HG03060 (cell line): Measurements from ENCODE around the gene STOX2.
"Not testable (repeated sequence)": the region's sequence is repeated elsewhere in the genome, so short reads cannot be mapped to it uniquely, and the experiment has no call there.

Experiments
- ATAC-seq: cut with Tn5 transposase; IDR thresholded peaks from one replicate; pipeline ENCODE4 v1.9.1; 2021; ENCODE audit warnings: low read depth, moderate number of reproducible peaks; ENCODE audit not compliant: unreplicated experiment

STOX2 gene

DNA sequence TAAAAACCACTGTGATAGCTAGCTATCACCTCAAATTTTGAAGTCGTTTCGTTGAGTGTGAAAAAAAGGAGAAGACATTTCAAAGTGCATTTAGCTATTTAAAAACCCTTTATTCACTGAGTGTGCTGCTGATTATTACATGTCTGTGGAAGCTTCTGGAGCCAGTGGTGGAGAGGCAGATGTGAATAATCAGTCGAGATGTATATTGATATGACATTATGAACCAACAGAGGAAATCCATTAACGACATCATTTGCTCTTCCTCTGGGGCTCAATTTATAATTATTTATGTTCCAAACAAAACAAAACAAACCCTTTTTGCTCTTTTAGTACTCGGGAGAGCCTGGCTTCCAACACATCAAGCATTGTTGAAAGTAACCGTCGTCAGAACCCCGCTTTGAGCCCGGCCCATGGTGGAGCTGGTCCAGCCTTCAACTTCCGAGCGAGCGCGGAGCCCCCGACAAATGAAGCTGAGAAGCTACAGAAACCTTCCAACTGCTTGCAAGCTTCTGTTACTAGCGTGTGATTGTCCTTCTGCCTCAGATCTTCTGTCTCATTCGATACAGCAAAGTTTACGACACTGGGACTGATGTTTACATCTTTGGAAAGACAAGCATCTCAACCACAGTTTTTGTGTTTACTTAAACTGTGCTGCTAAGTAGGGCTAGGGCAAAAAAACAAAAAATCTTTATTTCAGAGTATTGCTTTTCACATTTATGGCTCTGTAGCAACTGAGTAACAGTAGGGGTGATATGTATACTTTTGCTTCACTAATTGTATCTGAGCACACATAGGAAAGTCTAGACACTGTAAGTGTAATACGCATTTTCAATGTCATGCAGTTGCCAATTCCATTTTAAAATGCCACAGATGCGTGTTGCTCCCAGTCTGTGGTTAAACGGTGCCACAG lies 111.9 kb downstream of the STOX2 start:
- no peak for ATAC-seq

DNA sequence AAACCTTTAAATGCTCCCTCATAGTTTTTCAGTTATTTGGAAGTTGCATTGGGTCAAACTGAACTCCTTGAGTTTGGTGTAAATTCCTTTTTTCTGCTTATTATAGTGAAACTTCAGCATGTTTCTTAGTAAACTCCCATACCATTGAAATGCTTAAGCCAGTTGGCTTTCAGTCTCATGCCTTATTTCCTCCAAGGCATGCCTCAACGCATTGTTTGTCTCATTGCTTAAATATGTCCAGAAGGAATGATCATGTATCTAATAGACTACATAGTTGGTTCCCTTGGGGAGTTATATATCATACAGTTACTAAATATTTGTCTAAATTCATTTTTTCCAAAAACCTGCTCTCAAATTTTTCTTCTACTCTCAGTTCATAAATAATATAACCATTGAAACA lies 114.0 kb downstream of the STOX2 start:
- no peak for ATAC-seq

DNA sequence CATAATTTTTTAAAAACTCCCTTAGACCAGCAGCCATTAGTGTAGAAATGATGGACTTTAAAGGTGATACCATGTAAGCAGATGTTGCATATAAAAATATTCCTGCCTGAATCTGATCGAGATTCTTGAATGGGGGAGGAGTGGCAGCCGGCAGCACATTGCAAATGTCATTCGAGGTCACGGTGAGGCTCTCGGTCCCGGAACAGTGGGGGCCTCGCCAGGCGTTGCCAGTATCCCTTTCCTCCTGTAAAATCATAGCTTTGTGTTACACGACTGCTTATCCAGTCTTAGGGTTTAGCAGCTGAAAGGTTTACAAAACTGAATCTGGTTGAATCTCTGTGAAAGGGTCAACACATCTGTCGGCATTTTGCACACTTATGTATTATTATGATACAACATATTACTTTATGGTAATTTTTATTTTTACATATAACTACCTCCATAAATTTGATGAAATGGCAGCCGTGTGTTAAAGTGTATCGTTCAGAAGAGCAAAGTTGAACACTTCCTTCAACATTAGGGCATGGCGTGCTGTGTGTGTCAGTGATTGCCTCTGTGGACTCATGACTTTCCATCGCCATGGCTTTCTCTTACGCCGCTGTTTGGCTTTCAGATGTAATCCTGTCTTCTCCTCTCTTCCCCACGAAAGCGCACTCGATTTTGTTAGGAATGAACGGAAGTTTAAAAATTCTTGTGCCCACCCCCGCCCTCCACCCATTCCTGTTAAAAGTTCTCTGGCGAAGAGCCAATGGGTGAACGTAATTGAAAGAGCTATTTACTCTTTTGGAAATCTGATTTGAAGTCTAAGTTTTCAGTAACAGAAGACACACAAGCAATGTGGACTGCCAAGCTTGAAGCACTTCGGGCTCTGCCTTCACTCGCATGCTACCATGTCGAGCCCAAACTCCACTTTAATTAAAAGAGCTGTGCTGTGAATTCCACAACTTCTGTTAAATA lies 114.8 kb downstream of the STOX2 start:
- ATAC-seq = no peak

DNA sequence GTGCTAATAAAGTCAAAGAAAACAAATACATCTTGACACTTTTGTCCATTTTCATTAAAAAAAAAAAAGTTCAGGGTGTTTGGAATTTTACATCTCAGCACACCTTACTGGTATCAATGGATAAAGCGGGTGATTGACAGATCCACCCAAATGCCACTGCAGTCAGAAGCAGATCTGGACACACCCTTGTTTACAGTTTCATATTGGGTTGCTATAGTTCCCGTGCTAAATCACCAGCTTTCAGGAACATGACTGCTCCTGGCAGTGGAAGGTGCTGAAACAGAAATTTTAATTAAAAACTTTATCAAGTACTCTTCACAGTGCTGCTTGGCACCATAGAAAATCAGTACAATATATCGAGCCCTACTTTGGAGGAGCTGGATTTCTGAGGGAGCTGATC lies 116.3 kb downstream of the STOX2 start:
- ATAC-seq = no peak

DNA sequence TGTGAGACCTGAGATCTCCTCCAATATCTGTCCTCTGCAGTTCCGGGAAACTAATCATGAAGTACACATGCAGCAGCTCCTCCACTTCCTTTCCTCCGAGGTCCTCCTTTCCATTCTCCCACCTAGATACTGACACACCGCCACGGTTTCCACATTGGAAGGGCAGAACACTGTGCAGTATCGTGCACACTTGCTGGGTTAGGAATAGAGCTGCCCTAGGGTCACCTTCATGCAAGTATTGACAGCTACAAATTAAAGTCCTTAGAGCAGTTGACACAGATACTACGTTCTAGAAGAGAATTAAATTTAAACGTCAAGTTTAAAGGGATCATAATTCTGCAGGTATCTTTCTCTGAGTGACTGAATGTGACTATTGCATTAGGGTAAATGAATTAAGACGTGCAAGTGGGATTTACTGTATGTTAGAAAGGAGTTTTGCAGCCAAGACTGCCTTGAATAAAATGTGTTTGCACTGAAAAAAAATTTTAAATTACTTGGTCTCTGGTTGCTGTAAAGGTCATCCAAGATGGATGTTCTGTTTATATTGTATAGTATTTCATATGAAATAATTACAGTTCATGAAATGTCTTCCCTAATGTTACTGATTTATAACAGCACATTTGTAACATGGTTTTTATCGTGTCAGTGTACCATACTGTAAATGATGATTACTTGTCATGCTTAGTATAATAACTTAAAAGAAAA lies 117.7 kb downstream of the STOX2 start:
- no peak for ATAC-seq

DNA sequence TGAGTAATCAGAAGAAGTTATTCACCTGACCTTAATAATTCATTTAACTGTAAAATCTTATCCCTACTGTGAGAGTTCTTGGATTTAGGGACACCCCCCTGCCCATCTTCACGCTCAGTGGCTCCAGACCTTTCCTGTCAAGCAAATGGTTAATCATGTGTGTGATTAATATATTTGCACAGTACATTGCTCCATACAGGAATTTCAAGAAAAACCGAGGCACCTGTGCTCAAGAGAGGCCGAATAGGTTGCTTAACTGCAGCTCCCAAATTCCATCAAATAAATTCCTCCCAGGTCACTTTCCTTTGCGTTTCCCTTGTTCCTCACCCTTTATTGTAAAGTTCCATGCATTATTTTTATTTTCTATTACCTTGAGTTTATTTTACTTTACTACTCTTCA lies 119.5 kb downstream of the STOX2 start:
- no peak for ATAC-seq

DNA sequence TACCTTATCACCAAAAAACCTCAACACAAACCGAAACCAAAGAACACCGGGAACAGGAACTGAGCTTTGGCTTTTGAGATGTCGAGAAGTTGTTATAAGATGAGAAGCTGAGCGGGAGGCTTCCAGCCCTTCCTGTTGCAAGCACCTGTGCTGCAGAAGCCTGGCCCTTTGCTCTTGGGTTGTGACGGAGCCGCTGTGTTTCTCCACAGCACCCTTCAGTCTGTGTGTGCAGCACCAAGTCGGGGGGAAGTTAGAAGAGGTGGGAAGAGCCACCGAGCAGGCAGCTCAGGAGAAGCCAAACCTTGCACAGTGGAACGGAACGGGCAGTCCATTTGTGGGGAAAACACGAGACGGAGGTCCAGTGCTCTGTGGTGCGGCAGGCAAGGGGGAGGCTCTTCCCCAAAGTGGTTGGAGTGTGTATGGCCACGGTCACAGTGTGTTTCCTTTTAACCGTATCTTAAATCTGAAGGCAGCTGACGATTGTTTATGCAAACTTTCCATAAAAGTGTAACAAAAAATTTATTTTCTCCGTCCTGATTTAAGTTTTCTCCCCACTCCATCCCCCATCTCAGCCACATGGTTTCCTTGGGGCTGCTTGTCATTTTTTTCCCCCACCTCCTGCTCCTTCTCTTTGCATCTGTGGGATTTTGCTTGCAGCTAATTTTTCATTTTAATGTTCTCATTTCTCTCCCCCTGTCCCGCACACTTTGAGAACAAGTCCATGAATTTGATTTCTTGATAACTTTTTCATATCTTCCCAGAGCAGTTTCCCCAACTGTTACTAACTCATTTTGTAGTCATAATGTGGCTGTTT lies 123.7 kb downstream of the STOX2 start:
- ATAC-seq = no peak

DNA sequence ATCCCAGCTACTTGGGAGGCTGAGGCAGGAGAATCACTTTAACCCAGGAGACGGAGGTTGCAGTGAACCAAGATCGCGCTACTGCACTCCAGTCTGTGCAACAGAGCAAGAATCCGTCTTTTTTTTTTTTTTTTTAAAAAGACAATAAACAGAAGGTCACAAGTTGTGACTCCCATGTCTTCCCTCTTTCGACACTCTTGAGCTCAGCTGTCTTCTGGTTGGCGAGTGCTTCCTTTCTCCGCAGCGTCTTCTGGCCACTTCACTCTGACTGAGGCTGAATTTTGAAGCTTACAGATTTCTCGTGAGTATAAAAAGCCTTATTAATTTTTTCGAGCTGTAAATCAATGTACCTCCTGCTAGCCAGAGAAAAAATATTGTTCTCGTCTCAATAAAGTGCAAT lies 124.9 kb downstream of the STOX2 start:
- no peak for ATAC-seq

DNA sequence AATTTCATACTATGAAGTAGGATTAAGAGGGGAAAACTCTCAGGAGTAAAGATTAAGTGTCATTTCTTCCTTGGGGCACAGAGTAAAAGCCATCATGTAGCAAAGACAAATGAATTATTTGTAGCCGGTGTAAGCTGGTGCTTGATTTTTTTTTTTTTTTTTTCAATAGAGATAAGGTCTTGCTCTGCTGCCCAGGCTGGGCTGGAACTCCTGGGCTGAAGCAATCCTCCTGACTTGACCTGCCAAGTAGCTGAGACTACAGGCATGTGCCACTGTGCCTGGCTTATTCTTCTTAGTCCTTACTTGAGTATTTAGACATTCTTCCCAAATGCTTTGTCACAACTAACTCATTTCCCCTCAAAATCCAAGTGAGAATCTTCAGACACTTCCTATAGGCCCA lies 125.7 kb downstream of the STOX2 start:
- ATAC-seq = no peak

DNA sequence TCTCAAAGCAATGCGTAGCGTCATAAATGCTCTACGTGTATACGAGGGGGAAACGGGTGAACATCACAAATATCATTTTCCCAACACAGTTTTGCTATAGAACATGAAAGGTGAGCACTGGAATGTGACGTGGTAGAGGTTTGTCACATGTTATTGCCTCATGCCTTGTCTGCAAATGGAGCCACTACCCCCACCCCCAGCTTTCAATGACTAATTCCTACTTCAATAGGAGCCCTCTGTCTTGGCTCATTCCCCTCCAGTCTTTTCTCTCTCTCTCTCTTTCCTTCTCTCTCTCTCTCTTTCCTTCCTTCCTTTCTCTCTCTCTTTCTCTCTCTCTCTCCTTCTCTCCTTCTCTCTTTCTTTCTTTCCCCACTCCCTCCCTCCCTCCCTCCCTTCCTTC lies 127.0 kb downstream of the STOX2 start:
- ATAC-seq = no peak

DNA sequence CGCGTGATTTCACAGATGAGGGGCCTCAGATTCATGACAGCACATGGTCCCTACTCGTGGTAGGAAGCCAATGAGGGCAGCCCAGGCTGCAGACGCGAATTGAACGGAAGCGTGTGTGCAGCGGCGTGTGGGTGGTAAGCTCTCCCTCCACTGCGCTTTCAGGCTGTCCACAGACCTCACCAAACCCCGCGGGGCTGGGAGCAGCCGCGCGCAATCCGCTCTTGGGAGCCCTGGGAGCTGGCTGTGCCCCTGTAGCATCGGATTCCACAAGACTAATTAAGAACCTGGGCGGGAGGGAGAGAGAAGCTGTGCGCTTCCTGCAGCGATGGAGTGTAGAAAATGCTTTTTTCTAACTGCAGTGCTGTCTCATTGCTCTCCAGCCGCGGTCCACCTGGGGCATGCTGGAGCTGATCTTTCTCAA lies 134.9 kb downstream of the STOX2 start:
- ATAC-seq = no peak

DNA sequence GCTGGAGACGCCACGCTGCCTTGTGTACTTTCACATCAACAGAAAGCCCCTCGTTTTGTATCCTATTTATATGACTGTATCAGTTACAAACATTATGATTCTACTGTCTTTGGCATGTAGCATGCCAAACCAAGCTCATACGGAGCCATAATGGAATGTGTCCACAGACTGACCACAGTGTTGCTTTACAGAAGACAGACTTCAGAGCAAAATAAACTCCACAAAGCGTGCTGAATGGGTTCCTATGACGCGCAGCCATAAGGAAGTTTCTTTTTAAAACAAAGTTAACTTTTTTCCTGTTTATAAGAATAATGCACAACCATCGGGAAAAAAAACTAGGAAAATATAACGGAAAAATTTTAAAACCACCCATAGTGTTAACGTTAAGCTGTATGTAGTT lies 136.0 kb downstream of the STOX2 start:
- no peak for ATAC-seq

DNA sequence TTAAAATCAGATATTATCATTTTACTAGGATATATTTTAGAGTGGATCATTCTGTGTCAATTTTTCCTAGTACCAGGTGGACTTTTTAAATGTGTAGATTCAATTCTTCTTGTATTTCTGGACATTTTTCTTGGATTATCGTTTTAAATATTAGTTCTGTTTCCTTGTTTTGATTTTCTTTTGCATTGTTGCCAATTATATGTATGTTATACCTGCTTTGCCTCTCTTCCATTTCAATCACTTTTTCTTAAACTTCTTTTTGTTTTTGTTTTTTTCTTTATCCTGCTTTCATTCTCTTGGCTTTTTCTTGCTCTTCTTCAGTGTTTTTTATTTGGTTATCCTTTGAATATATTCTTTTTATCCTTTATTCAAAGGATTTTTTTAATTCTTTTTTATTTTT lies 141.0 kb downstream of the STOX2 start:
- ATAC-seq = no peak

DNA sequence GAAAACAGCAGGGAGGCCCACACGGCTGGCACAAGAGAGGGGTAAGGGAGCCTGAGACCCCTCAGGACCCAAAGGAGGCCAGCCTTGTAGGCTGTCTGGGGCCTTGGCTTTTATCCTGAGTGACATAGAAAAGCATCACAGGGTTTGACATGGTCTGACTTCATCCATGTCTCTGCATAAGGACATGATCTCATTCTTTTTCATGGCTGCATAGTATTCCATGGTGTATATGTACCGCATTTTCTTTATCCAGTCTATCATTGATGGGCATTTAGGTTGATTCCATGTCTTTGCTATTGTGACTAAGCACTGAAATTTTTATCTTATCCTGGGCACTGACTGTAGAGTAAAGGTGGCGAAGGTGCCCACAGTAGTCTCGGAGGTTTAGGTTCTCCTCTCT lies 146.2 kb downstream of the STOX2 start:
- ATAC-seq = not testable (repeated sequence)

DNA sequence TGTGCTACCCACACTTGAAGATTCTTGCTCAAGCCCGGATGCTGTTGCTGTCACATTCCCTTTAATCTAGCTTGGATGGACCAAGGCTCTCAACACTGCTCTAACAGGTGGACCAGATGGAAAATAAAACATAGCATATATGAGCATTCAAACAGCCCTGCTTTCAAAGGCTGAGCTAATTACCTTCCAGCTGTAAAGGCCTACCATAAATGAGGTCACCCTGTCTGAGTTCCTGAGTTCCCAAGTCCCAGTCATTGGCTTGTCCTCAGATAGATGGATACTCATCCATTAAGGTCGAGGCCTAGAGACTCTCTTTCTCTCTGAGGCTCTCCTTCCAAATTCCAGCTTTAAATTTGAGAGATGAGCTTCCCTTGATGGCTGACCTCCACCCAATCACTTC lies 147.5 kb downstream of the STOX2 start:
- ATAC-seq = no peak

DNA sequence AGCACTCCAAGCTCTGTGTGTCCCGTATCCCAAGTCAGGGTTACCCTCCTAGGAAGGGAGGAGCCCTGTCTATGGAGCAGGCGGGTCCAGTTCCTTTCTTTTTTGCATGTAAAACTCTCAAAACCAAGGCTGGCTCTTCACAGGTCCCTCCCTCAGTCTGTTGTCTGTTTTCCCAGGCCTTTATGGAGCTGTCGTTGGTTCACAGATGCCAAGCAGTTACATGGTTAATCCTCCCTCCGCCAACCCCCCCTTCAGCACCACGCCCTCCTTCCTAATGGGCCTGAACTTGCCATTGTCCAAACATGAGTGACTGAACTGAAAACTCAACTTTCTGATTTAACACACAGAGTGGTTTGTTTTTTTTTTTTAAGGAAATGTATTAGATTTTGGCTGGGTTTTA lies 148.3 kb downstream of the STOX2 start:
- ATAC-seq = no peak

DNA sequence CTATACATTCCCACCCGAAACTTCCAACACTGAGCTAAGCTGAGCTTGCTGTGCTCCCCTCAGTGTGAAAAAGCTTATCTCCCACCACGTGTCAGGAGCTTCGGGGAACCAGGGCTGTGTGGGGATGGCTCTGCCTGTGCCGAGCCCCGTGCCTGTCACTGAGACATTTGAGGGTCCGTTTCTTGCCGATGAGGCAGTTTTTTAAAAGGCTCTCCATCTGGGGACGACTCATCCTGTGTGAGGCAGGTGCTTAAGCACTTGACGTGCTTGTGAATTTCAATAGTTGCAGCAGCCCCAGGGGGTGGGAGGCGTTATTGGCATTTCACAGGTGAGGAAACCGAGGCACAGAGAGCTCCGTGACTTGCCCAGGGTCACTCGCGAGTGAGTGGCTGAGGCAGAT lies 151.8 kb downstream of the STOX2 start:
- ATAC-seq = no peak

DNA sequence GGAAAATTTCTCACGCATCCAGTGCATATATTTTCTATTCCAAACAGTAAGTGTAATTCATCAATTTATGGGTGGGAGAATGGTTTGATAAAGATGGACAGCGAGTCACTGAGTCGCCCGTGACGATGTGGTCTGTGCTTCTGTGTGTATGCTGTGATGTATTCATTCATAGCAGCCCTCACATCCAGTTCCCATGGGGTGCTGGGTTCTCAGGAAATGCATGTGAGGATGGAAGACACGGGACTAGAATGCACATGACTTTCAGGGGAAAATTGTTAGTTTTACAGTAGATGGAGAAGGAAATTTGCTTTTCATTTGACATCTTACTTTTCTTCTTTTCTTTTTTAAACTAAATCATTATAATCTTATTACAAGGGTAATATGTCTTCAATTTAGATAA lies 152.9 kb downstream of the STOX2 start:
- ATAC-seq = no peak

DNA sequence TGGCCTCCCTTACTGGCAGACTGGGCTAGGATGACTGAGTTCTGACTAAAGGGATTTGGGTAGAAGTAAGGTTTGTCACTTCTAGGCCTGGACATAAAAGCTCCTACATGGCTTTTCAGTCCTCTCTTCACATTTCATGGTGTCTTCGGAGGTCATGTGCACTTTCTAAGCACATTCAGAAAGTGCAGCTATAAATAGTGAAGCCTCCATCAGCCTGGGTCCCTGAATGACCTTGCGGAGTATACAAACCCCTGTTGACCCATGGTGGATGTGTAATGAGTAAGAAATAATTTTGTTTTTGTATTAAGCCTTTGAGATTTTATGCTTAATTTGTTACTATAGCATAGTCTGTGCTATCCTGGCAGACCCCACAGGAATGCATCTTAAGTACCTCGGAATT lies 154.0 kb downstream of the STOX2 start:
- no peak for ATAC-seq

DNA sequence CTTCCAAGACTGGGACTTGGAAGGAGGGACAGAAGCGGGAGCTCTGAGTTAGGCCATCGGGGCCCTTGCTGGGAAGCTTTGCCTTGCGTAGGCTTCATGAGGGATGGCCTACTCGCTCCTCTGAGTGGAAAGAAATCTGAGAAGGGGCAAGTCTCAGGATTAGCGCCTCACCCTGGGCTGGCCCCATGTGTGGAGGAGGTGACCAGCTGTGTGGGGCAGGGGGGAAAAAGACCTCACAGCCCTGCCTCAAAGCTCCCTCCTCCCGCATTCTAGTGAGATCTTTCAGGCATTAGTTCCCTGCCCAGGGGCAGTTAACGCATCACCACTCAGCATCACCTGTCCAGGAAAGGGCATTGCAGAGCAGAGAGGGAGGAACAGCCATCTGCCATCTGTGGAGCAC lies 156.5 kb downstream of the STOX2 start:
- no peak for ATAC-seq
